NCI-H2196 (cell line): Measurements from ENCODE around the gene HPCAL1.

ENCODE experiments used
- DNase-seq: peaks from one replicate; lab custom pipeline; 2025; ENCODE audit not compliant: unreplicated experiment; lab: John Stamatoyannopoulos, UW

Gene HPCAL1

DNA sequence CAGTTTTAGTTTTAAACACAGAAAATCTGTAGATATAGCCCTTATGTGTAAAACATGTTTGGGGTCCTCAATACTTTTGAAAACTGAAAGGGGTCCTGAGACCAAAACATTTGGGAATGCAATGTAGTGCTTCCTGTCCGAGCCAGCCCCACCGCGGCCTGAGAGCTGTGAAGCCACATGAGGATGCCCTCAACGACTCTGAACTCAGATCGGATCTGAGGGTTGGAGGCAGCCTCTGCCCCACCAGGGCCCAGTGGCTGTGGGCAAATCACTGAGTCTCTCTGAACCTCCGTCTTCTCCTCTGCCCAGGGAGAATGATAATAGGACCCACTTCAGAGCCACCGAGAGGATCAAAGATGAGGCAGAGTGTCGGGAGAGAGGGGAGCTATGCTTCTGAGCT is 33.4 kb upstream of the HPCAL1 start:
- DNase-seq = no peak

DNA sequence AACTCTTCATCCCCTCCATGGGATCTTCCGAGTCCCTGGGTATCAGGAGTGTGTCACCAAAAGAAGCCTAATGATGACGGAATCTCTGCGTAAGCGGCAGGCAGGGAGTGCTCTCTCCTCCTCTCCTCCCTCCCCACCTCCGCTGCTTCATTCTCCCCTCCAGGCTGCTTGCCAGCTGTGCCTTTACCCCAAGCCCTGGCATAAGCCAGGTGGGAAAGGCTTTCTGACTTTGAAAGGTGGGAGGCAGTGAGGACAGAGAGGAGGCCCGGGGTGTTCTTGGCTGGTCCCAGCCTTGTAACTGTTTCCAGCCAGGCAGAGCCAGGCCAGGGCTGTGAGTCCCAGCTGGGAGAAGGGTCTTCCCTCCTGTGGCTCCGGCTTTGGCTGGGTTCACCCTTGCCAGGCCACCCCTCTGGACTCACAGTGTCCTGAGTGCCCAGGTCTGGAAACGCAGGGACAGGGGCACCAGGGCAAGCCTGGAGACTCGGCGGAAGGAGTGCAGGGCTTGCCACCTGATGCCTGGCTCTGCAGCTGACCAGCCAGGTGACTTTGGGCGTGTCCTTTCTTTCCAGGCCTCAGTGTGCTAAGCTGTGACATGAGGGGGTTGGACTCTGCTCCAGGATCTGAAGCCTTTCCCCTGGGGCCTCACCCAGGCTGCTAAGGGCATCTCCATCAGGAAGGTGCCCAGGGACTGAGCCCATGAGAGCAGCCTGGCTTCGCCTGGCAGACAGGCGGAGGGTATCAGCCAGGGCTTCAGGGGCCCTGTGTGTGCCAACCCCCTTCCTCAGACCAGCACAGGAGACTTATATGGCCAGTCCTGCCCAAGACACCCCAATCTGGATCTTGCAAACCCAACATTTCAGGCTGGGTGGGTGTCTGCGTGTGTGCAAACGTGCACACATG is 32.7 kb upstream of the HPCAL1 start:
- DNase-seq = no peak

DNA sequence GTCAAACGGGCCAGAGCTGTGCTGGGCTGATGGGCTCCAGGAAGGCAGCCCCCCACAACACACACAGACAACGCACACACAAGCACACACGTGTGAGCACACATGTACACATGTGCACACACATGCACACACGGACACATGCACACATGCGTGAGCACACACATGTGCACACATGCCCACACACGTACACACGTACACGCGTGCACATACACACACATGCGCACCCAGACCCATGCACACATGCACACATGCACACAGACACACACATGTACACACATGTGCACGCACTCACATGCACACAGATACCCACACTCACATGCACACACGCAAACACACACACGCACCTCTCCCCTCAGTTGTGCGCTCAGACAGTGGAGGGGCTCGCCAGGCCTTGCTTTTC is 31.2 kb upstream of the HPCAL1 start:
- DNase-seq = no peak

DNA sequence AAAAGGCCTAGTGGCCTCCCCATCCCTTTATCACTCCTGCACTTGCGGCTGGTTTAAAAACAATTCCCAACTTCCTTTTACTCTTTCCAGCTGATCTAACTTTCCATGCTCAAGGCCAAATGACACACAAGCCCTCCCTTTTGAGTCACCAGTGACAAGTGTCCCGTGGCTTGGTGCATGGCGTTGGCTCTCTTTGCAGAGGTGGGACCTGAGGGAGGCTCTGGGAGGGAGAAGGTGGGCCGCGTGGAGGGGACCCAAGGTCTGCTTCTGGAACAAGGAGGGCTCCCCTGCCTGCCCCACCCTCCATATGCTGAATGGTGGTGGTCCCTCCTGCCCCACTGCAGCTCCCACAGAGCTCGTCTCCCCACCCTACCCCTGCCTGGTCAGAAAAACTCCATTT is 30.8 kb upstream of the HPCAL1 start:
- DNase-seq = no peak

DNA sequence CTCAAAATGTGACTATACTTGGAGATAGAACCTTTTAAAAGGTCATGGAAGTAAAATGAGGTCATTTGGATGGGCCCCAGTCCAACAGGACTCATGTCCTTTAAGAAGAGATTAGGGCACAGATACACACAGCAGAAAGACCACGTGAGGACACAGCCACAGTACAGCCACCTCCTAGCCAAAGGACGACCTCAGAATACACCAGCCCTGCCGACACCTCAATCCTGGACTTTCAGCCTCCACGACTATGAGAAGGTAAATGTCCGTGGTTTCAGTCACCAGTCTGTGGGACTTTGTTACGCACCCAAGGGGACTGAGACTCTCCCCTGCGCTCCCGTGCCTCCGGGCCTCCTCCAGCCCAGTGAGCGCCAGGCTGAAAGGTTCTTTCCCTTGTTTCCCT is 30.2 kb upstream of the HPCAL1 start:
- no peak for DNase-seq

DNA sequence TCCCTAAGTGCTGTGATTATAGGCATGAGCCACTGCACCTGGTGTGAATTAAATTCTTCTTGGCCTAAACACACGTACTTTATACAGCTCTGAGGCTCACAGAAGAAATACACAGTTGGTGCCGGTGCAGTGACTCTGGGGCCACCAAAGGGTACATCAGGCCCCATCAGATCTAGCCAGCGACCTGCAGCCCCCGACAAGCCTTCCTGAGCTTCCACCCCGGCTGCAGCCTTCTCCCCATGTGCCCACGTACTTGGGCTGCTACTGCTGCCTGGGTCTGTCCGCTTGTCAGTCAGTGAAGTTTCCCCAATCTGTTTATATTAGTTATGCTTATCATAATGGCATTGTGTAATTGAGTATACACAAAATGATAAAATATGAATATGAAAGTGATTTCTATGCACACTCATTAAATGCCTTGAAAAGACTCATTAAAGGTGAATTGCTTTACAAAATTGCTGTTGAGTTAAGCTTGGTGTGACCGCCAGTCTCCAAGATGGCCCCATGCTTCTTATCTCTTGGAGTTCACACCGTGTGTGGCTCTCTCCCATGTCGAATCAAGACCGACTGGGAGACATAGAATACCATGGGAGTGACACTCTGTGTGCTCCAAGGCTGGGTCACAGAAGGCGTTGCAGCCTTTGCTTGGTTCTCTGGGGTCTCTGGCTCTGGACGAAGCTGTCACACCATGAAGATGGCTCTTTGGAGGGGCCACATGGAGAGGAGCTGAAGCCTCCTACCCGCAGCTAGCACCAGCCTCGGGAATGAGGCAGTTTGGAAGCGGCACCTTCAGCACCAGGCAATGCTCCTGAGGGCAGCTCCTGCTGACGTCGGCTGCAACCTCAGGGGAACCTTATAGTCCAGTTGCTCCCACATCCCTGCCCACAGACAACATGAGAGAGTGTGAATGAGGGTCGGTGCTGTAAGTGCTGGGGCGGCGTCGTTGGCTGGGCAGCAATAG is 29.2 kb upstream of the HPCAL1 start:
- no peak for DNase-seq

DNA sequence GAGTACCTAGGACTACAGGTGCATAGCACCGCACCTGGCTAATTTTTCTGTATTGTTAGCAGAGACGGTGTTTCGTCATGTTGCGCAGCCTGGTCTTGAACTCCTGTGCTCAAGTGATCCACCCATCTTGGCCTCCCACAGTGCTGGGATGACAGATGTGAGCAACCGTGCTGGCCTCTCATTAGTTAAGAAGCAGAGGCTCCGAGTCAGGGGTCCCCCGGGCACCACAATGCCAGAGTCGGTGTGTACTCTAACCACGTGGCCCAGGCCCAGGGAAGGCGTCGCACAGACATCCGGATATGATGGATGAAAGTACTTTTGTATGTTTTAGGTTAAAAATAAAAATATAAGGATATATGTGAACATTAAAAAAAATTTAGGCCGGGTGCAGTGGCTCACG is 28.3 kb upstream of the HPCAL1 start:
- no peak for DNase-seq

DNA sequence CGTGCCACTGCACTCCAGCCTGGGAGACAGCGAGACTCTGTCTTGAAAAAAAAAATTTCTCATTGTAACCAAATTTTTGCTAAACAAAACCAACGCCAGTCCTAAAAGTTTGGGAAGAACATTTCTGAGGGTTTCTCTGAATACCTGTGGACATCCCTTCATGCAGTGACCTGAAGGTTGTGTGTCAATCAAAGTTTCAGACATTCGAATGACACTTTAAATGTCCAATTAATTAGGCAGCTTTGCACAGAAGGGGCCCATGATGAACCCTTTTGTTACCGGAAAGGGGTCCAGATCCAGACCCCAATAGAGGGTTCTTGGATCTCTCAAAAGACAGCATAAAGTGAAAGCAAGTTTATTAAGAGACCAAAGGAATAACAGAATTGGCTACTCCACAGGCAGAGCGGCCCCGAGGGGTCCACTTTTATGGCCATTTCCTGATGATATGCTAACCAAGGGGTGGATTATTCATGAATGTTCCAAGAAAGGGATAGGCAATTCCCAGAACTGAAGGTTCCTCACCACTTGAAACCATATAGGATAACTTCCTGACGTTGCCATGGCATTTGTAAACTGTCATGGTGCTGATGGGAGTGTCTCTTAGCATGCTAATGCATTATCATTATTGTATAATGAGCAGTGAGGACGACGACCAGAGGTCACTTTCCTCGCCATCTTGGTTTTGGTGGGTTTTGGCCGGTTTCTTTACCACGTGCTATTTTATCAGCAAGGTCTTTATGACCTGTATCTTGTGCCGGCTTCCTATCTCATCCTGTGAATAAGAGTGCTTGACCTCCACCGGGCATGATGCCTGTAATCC is 27.5 kb upstream of the HPCAL1 start:
- no peak for DNase-seq

DNA sequence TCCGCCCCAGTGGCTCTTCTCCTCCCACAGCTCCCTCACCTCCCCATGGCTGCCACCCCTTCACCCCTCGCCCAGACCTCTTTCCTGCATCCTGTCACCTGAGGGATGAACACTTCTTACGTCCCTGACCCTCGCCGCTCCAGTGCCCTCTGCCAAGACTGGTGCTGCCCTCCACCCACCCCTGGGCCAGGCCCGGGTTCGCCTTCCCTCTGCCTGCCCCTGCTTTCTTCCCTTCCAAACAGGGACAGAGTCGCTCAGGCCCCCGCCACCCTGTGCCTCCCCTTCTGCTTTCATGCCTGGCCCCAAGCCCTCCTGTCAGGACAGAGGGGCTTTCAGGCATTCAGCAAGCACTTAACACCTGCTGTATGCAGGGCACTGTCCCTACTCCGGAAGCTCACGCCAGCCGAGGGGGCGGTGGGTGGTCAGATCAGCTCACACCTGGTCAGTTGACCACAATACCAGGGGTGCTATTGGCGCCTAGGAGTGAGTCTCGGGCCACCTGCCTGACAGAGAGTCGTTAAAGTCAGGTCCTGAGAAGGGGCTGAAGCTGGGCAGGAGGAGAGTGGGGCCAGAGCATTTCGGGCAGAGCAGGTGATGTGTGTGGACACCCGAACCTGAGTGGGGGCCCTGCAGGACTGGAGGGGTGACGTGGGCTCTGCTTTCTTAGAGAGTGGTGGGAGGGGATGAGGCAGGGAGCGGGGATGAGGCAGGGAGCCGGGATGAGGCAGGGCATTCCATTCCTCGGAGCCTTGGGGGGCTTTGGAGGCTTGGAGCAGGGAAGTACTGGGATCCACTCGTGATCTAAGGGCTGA is 26.0 kb upstream of the HPCAL1 start:
- DNase-seq = no peak

DNA sequence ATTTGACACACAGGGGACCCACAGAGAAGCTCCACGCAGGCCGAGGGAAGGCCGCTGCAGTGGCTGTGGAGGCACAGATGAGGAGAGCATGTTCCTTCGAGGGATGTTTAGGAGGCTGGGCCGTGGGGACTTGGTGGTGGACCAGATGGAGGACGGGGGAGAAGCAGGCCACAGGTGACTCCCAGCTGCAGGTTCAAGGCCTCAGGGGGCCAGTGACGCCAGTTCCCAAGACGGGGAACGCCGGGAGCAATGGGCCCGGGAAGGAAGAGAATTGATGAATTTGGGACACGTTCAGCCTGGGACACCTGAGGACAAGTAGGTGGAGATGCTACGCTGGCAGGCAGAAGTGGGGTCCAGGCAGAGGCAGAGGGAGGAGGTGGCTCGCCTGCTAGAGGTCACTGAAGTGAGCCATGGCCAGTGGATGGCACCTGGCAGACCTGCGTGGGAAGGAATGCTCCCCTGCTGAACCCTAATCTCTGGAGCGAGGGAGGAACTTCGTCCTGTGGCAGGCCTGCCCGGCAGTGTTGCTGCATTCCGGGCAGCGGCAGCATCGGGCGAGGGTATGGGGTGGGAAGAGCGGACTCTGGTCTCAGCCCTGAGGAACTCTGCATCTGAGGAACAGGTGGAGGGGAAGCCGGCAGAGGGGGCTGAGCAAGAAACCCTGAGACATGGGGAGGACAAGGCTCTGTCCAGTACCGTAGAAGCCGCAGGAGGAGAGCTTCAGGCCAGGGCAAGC is 25.2 kb upstream of the HPCAL1 start:
- no peak for DNase-seq

DNA sequence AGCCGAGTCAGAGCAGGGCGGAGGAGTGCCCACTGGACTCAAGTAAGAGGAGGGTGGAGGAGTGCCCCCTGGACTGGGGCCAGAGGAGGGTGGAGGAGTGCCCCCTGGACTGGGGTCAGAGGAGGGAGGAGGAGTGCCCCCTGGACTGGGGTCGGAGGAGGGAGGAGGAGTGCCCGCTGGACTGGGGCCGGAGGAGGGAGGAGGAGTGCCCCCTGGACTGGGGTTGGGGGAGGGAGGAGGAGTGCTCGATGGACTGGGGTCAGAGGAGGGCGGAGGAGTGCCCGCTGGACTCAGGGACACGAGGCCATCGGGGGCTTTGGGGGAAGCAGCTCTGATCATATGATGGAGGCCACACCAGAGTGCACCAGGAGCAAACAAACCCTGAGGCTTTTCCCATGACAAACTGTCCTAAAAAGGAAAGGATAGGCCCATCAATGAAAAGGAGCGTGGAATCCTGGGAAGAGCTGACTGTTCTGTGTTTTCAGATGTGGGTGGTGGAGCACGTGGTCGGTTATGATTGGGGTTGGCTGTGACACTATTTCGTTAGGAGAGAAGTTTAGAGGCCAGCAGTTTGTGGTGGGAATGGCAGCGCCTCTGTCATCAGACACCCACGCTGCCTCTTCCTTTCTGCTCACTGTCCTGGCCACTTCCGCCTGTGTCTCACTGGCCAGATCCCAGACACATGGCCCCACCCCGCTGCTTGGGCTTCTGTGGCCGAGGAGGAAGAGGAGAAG is 24.5 kb upstream of the HPCAL1 start:
- DNase-seq = no peak

DNA sequence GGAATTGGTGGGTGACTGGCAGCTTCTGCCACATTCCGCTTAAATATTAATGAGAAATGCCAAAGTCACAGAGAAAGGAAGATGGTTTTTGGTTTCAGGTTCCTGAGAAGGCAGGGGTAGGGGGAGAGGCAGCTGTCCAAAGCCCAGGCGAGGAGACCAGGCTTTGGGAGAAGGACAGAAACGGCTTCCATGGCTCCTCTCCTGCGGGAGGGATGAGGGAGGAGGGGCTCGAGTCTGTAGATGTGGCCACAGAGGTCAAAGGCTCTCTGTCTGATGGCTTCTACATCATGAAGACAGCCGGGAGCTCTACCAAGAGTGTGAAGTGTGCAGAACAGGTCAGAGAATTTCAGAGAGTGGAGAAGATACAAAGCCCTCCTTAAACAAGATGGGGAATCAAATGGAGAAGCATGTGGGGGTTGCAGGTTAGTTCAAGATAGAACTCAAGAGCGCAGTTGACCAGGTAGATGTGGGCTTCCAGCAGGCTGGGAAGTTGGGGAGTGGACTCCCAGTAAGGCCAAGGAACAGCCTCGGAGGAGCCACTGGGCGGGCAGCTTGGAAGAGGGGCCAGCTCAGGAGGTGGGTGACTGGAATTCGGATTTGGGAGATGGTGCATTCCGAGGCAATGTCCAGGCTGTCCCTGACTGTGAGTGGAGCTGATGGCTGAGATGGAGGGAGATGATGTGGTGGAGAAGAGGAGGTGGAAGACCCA is 23.8 kb upstream of the HPCAL1 start:
- DNase-seq = no peak

DNA sequence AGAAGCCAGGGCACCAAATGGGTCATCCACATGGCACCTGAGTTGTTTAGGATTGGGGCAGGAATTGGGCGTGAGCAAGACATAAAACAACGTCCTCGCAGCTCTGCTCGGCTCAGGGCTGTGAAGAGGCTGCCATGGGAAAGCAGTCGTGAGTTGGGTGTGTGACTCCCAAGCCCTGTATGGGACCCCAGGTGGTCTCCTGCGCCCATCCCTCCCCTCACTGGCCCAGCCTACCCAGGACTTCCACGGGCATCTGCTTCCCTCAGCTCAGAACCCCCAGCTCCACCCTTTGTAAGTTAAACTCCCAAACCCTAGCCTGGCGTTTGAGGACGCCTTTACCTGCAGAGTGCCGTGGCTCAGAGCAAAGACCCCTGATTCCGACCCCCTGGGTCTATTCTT is 23.2 kb upstream of the HPCAL1 start:
- DNase-seq = no peak

DNA sequence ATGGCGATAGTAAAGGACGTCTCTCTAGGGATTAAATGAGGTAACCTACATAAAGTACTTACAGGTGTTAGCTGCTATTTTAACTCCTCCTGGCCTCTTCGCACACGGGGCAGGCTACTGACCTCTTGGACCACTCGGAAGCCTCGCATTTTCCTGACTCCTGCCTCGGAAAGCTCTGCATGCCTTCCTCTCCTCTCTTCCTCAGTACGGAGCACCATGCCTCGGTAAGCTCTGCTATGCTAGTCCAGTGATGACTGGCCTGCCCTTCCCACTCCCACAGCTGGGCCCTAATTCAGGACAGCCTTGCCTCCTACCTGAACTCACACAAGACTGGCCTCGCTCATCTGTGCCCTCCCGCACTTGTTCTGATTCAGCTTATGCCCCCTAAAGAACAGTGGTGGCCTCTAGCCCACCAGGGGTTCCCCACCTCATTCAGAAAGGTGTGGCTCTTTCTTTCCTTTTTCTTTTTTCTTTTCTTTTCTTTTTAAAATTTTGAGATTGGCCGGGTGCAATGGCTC is 22.7 kb upstream of the HPCAL1 start:
- DNase-seq = no peak

DNA sequence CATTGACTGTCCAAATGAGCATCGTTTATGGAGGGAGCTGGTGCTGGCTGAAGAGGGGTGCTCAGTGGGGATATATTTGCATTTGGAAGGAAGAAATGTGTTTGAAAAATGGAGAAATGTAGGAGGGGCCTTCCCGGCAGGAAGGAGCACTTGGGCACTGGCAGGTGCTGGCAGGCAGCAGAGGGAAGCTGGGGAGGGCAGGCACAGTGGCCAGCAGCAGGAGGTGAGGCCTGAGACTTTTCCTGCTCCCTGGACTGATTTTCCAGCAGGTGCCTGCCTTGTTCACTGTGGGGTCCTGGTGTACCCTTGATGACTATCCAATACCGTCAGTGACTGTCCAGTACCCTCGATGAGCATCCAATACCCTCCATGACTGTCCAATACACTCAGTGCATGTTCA is 20.8 kb upstream of the HPCAL1 start:
- DNase-seq = no peak

DNA sequence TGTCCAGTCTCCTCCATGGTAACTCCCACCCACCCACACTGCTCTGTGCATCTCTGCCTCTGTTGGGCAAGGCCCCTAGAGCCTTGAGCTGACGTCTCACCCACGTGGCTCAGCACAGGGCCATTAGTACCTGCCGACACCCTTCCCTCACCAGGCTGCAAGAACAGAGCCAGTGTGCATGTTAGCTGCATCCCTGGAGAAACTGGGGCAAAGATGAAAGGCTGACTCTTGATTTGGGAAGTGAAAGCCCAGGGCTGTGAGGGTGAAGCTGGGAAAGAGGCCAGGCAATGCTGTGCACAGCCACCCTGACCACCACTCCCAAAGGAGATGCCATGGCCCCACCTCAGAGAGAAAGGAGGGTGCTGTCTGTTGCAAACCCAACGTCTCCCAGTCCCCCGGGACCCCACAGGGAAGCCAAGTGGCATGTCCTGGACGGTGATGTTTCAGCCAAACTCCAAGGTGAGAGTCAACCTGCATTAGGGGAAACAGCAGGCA is 20.0 kb upstream of the HPCAL1 start:
- DNase-seq = no peak

DNA sequence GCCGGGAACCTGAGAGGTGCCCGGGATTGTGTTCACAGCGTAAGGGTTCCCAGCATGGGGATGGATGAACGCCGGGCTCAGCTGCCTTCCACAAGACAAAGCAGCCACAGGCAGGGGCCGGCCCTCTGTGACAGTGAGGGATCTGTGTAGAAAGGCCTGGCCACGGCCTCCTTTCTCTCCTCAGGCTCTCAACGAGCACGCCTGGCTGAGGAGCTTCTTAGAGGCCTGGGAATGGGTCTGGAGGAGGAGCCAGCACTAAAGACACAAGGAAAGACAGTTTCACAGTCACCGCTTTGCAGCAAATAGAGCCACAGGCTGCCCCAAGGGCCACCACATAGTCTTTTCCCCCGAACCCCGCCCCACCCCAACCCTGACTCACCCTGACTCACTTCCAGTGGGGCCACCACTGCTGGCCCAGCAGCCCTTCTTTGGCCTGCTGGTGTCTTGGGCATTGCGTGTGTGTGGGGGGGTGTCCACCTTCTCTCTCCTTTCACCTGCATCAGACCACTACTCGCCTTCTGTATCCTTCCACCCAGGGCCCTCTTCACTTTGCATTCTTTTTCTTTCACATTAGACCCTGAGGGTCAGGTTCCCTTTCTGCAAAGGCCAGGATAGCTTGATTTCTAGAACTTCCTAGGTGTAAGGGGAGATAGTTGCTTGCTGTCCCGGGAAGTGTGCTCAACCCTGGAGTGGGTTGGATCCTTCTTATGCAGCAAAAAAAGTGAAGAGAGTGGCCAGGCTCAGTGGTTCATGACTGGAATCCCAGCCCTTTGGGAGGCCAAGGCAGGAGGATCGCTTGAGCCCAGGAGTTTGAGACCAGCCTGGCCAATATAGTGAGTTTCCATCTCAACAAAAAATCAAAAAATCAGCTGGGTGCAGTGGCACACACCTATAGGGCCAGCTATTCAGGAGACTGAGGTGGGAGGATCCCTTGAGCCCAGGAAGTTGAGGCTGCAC is 19.3 kb upstream of the HPCAL1 start:
- no peak for DNase-seq
